ENCODE results near the gene LDLRAD4.

LDLRAD4 gene

DNA sequence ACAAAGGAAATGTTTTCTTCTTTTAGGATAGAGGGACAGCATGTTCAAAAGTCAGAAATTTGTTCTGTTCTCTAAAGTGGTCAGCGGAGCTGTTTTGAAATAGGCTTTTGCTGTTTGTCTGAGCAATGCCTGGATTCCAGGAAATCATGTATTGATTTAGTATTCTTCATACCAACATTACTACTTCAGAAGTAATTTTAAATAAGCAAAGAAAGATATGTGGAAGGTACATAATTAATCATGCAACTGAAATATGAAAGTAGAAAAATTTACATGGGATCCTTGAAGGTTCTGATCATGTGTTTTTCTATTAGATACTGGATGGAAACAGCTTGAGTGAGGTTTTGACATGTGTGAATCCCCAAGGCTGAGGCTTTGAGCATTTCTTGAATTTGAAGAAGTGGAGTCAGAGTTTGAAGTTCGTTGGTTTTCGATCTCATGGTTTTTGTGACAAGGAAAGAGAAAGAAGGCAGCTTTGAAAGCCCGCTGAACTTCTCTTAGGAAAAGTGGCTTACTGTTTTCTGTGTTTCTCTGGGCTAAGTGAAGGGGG is 220.0 kb downstream of the LDLRAD4 start:
- TF ChIP-seq GATA3 (IDR thresholded peaks at IDR 0.05; ENCODE audit: low read depth, low read length), result no peak
- TF ChIP-seq GATA2 (IDR thresholded peaks at IDR 0.05; ENCODE audit: low read depth, low read length), result no peak

DNA sequence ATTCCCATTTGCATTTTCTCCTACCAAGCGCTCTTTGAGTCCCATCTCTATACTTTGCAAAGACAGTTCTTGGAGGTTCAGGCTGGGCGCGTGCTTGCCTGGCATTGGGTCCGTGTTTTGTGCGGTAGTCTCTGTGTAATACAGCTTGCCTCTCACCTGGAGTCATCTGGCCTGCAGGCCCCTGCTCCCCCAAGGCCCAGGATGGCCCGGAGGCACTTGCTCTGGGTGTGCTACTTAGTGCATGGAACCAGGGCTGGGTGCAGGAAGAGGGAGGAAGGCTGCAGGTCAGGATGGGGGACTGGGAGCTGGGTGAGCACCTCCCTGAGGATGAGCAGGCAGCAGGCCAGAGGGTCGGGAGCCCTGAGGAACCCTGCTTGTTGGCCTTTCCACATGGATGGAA is 220.9 kb downstream of the LDLRAD4 start:
- TF ChIP-seq GATA2 (IDR thresholded peaks at IDR 0.05; ENCODE audit: low read depth, low read length) (no peak), GATA3 (IDR thresholded peaks at IDR 0.05; ENCODE audit: low read depth, low read length) (no peak)

DNA sequence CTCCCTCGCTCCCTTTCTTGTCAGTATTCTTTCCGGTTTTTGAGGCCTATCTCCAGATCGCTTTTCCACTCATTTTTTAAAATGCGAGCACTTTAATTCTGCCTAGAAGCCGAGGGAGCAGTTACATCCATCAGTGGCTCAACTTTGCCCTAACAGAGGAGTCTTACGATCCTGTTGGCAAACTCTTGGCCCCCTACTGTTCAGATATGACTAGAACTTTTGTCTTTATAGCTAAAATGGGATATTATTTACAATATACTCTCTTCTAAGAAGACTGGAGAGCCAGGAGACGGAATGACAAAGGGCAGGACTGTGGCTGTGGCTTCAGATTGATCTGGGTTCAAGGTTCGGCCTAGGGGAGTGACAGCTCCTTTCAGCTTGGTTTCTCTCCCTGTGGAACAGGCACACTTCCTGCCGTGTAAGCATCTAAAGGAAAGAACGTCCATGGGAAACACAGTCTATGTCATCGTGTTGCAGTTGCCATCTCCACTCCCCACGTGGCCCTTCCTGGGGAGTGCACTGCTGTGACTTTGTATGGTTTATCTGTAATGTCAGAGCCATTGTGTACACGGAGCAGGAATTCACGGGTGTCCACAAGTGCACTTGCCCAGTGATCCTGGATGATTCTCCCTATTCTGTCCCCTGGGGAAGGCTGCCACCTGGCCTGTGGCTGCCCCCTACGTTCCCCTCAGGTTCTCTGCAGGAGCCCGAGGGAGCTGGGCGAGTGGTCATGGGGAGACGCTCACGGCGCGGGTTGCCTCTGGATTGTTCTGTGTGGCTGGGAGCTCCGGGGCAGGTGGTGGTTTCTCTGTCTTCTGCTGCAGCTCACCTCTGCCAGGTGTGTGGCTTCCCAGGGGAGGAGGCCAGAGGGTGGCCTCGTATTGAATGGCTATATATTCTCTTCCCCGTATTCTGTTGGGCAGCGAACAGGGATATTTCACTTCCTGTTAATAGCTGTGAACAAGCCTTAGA is 222.0 kb downstream of the LDLRAD4 start:
- no peak for TF ChIP-seq GATA2 (IDR thresholded peaks at IDR 0.05; ENCODE audit: low read depth, low read length)
- TF ChIP-seq GATA3 (IDR thresholded peaks at IDR 0.05; ENCODE audit: low read depth, low read length), result no peak

DNA sequence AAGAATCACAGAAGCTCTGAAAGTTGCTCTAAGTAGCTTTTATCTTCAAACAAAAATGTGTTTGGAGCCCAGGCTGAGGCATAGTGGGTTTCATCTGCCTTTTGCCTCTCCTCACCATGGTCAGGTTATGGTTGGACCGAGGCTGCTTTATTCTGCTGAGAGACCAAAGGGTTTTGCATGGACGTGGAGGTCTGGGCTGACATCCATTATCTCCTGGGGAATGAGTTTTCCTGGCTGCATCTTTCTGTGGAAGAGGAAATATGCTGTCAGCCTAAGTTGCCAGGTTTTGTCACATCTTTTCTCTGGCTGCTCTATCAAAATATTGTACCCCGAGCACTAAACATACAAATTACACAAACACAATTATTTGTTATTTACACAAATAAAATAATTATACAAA is 223.2 kb downstream of the LDLRAD4 start:
- no peak for TF ChIP-seq GATA2 (IDR thresholded peaks at IDR 0.05; ENCODE audit: low read depth, low read length)
- no peak for TF ChIP-seq GATA3 (IDR thresholded peaks at IDR 0.05; ENCODE audit: low read depth, low read length)

DNA sequence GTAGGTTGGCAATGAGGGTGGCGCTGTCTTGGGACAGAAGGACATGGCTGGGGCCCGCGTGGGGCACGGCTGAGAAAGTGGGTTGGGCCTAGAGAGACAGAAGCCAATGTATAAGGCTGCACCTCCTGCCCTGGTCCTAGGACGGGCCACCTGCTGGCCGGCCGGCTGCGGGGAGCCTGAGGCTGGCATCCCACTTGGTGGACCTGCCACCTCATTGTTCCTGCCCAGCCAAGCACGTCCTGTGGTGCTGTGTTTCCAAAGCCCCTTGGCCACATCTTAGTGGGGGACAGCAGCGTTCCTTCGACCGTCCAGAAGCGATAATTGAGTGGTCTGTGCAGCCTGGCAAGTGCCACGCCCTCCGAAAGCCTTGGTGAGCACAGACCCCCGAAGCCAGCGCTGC is 223.9 kb downstream of the LDLRAD4 start:
- no peak for TF ChIP-seq GATA2 (IDR thresholded peaks at IDR 0.05; ENCODE audit: low read depth, low read length)
- no peak for TF ChIP-seq GATA3 (IDR thresholded peaks at IDR 0.05; ENCODE audit: low read depth, low read length)

DNA sequence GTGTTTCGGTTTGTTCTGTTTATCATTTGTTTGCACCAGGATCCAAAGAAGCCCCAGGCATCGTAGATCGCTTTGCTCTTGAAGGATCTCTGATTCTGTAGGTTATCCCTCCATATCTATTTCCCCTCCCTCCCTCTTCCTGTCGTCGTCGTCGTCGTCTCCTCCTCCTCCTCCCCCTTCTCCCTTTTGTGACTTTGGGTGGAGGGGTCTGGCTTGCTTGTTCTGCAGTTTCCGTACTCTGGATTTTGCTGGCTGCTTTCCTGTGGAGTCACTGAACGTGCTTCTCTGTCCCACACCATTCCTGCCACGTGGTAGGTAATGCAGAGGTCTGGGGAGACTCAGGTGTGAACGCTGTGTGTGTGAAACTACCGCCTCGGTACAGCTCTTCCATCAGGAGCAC is 225.0 kb downstream of the LDLRAD4 start:
- no peak for TF ChIP-seq GATA3 (IDR thresholded peaks at IDR 0.05; ENCODE audit: low read depth, low read length)
- no peak for TF ChIP-seq GATA2 (IDR thresholded peaks at IDR 0.05; ENCODE audit: low read depth, low read length)

DNA sequence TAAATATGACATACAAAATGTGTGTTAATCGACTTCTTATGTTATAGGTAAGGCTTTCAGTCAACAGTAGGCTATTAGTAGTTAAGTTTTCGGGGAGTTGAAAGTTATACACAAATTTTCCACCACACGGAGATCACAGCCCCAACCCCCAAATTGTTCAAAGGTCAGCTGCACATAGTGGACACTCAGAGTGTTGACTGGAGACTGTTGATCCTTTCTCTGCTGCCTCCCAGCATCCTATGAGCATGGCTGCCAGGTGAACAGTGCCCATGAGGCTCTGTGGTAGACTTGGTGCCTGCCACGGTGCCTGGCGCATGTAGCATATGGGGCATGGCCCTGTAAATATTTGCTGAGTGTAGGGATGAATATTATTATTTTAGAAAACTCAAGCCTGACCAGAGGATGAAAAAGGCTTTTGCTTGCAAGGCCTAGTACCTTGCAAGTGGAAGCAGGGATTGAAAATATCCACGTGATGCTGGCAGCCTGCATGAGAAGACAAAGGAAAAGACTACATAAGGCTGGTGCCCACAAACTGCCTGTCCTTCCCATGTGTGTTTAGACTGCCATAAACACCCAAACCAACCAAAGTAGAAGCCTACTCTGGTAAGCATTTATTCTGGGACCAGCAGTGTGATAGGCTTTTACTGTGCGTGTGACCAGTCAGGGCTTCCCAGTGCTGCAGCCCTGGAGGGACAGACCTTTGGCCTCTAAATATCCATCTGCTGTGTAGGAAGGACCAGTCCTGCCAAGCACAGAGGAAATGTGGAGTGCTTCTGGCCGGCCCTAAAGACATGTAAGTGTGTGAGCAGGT is 226.1 kb downstream of the LDLRAD4 start:
- no peak for TF ChIP-seq GATA3 (IDR thresholded peaks at IDR 0.05; ENCODE audit: low read depth, low read length)

DNA sequence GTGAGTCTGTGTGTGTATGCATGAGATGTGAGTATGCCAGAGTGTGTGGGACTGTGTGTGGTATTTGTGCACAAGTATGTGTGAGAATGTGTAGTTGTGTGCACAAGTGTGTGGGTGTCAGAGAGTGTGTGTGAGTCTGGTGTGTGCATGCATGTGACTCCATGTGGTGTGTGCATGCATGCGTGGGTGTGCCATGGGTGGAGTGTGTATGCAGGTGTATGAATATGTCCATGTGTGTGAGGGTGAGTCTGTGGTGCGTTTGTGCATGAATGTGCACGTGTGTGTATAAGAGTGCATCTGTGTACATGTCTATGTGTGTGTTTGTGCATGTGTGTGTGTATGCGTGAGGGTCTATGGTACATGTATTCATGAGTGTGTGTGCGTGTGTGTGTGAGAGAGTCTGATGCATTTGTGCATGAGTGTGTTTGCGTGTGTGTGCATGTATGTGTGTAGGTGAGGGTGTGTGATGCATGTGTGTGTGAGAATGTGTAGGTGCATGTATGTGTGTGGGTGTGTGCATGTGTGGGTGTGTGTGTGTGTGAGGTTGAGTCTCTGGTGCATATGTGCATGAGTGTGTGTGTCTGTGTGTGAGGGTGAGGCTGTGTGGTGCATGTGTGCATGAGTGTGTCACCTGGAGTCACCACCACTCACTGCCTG is 226.8 kb downstream of the LDLRAD4 start:
- TF ChIP-seq GATA2 (IDR thresholded peaks at IDR 0.05; ENCODE audit: low read depth, low read length) (no peak), GATA3 (IDR thresholded peaks at IDR 0.05; ENCODE audit: low read depth, low read length) (no peak)

DNA sequence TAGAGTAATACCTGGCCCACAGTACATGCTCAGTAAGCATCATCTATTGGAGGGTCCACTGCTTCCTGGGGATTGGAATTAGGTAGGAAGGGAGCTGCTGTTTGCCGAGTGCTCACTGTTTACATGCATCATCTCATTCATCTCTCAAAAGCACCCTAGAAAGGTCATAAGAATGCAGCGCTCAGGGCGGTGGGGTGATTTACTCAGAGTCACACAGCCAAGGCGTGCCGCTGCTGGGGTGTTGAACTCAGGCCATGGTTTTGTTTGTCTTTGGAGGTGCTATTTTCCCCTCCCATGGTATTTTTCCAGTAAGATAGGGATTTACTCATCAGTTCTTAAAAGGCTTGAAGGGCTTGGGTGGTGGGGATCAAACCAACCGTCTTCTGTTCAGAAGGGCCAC is 227.5 kb downstream of the LDLRAD4 start:
- TF ChIP-seq GATA3 (IDR thresholded peaks at IDR 0.05; ENCODE audit: low read depth, low read length) (no peak), GATA2 (IDR thresholded peaks at IDR 0.05; ENCODE audit: low read depth, low read length) (no peak)

DNA sequence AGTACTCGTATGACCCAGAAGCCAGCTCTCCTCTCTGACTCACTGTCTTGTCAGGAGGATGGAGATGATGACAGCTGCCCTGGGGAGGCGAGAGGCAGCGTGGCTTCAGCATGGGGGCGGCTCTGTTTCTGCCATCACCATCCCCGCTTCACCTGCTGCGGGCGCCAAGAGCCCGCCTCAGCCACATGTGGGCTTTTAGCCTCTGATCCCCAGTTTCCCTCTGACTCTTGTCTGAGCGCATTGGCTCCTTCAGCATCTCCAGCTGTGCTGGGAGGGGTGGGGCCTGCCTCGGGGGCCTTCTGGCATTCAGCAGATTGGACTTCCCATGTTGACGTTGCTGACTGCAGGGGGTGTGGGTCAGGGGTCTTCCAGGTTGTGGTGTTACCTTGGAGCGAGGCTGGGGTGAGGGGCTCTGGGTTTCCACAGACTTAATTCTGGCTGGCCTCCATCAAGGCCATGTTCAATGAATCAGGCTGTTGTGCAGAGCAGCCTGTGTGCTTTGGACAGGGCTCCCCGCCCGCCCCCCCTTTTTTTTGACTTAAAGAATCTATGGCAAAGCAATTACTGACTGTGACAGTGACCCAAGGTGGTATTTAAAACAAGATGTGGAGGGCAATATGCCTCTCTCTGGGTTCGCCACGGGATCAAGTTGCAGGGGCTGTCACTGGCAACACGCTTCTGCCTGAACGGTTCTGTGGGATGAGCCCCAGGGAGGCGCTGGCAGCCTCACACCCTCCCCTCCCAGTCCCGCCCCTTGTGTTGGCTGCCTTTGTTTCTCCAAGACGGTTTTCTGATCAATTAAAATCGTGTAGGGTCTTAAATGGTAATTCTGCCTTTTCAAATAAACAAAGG is 228.3 kb downstream of the LDLRAD4 start:
- TF ChIP-seq GATA3 (IDR thresholded peaks at IDR 0.05; ENCODE audit: low read depth, low read length) (no peak), GATA2 (IDR thresholded peaks at IDR 0.05; ENCODE audit: low read depth, low read length) (no peak)

DNA sequence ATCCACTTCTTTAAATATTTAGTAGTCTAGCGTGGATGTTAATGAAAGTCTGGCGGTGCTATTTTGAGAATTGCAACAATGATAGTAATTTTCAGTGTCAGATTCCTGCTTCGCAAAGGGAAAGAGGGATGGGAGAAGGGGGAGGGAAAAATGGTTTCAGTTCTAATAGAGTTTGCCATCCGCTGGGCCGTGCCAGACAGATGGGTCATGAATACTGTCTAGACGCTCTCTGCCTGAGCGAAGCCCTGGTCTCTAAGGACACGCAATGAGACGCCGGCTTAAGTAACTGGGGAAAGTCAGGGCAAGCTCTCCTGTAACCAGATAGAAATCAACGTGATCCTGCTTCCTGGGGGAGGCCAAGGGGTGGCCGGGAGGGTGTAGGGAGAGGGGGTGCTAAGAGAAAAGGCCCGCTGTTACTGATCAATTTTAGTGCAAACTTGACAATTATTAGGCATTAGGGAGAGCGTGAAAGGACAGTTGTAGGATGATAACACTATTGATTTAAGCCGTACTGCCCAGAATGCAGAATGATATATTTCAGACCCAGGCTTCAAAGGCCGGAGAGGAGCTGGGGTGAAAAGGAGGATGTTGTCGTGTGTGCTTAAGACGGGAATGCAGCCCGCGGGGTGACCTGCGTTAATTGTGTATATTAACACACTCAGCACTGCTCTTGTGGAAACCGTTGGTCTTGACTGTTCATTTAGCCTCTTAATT is 229.2 kb downstream of the LDLRAD4 start:
- TF ChIP-seq GATA2 (IDR thresholded peaks at IDR 0.05; ENCODE audit: low read depth, low read length) (no peak), GATA3 (IDR thresholded peaks at IDR 0.05; ENCODE audit: low read depth, low read length) (no peak)

DNA sequence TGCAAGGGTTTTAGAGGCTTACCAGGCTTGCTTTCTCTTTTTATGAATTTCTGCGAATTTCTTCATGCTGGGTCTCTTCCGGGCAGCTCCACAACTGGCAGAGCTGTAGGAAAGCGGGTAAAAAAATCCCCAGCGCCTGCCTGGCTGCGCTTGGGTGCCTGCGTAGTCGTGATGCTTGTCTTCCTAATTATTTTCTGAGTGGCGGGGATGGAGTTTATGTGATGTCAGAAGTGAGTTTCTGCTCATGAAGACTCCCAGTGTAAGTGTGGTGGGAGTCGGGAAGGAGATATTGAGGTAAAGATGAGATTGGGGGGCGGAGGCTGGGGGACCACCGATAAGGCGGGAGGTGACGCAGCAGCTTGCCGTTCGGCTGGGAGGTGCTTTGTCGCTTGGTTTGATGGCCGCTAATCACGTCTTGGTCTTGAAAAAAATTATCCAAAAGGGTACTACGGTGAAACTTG is 229.8 kb downstream of the LDLRAD4 start:
- no peak for TF ChIP-seq GATA2 (IDR thresholded peaks at IDR 0.05; ENCODE audit: low read depth, low read length)
- TF ChIP-seq GATA3 (IDR thresholded peaks at IDR 0.05; ENCODE audit: low read depth, low read length), result no peak
